ENCODE measurements around the gene ADTRP.

GRCh38 chr6:11788043-11788442 is 9.4 kb upstream of the ADTRP start:
- TF ChIP-seq CTCF (IDR thresholded peaks at IDR 0.05) (no peak), POLR2AphosphoS5 (IDR thresholded peaks at IDR 0.05; ENCODE audit: insufficient read depth in 1 of 2, low read depth in 1 of 2) (no peak)
